ENCODE results near the gene CCSER1.

DNA sequence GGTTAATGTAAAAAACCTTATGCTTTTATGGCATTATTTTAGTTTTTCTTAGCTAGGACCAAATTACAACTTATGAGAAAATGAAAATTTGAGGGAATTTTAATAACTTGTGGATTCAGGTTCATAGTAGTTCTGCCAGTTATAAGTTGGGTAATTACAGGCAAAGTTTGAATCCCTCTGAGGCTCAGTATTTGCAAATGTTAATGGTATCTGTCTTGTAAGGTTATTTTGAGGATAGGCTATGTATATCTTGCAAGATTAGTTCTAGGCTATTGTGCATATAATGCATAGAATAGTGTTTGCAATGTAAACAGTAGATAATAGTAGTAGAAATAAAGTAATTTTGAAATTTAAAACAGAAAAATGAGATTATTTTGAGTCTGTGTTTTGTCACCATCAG lies 44.7 kb upstream of the CCSER1 start:
- TF ChIP-seq, protein P1, sequence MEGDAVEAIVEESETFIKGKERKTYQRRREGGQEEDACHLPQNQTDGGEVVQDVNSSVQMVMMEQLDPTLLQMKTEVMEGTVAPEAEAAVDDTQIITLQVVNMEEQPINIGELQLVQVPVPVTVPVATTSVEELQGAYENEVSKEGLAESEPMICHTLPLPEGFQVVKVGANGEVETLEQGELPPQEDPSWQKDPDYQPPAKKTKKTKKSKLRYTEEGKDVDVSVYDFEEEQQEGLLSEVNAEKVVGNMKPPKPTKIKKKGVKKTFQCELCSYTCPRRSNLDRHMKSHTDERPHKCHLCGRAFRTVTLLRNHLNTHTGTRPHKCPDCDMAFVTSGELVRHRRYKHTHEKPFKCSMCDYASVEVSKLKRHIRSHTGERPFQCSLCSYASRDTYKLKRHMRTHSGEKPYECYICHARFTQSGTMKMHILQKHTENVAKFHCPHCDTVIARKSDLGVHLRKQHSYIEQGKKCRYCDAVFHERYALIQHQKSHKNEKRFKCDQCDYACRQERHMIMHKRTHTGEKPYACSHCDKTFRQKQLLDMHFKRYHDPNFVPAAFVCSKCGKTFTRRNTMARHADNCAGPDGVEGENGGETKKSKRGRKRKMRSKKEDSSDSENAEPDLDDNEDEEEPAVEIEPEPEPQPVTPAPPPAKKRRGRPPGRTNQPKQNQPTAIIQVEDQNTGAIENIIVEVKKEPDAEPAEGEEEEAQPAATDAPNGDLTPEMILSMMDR (IDR thresholded peaks at IDR 0.05), result no peak
- TF ChIP-seq POLR2A (IDR thresholded peaks at IDR 0.05; ENCODE audit: low read depth), result no peak
- no peak for TF ChIP-seq POLR2AphosphoS5 (IDR thresholded peaks at IDR 0.05)

Measured in esophagus muscularis mucosa (tissue), 3 donors.